GM12878 (cell line): ENCODE data around the gene TMEM235. TPM values are rescaled to one million over a fixed set of nuclear protein-coding genes. Genes with fewer than 3 reads are reported as not detected.

Experiments
- ATAC-seq: fragments of 200-7000 bp; cut with Tn5 transposase; 3 replicates; pipeline ENCODE4 v1.9.1; 2020; ENCODE audit warnings: mild to moderate bottlenecking, moderate library complexity
- BruUV-seq: library from RNA; stranded (reverse); fragments of 400-500 nt; replicated peaks from 2 replicates; lab custom pipeline; 2021; lab: Mats Ljungman, UMichigan
- CTCF ChIA-PET: fragments of 300-600 bp; sonication (Branson Sonifier 250); formaldehyde crosslinking; extraction: SDS; loops from one replicate; lab custom pipeline; 2021; ENCODE audit warnings: inconsistent platforms; lab: Yijun Ruan, JAX
- POLR2A ChIA-PET: fragments of 350-600 bp; formaldehyde crosslinking; extraction: SDS; loops from one replicate; lab custom pipeline; 2021; ENCODE audit warnings: inconsistent platforms; lab: Charles Lee
- RAD21 ChIA-PET: fragments of 300-600 bp; sonication (Branson Sonifier 250); formaldehyde crosslinking; loops from one replicate; lab custom pipeline; 2023; ENCODE audit warnings: antibody characterized with exemption; ENCODE audit not compliant: unreplicated experiment; lab: Charles Lee
- SMC1A ChIA-PET: fragments of 300-600 bp; sonication (Branson Sonifier 250); formaldehyde crosslinking; loops from one replicate; lab custom pipeline; 2023; ENCODE audit not compliant: unreplicated experiment, uncharacterized antibody; lab: Charles Lee
- DNase-seq: peaks from one replicate; pipeline ENCODE4 v3.0.0-alpha.2; 2011; ENCODE audit warnings: low read depth, low spot score
- FAIRE-seq: peaks from 3 replicates; lab custom pipeline; 2011; peaks lifted over from hg19 to GRCh38; lab: Jason Lieb, UNC
- H2AFZ ChIP-seq: 2 replicates; pipeline ENCODE4 v1.6.0; 2011; ENCODE audit warnings: low read depth, low read length, control low read depth; ENCODE audit not compliant: control insufficient read depth
- H3K27ac ChIP-seq: 2 replicates; pipeline ENCODE4 v1.5.1; 2011; ENCODE audit warnings: control low read depth; ENCODE audit not compliant: control insufficient read depth, insufficient read depth
- H3K27me3 ChIP-seq, 2 experiments: replicated peaks in 1 of 2; 2 replicates each; pipeline versions ENCODE4 v1.6.0 to v1.6.1; 2011; ENCODE audit warnings: low read length in 1 of 2; ENCODE audit not compliant: control insufficient read depth in 2 of 2, insufficient read depth in 2 of 2
- H3K36me3 ChIP-seq, 2 experiments: 2 replicates each; pipeline ENCODE4 v1.5.1; 2011; ENCODE audit warnings: low read length in 1 of 2; ENCODE audit not compliant: control insufficient read depth in 2 of 2, insufficient read depth in 2 of 2
- H3K4me1 ChIP-seq: 2 replicates; pipeline ENCODE4 v1.6.1; 2011; ENCODE audit warnings: mild to moderate bottlenecking, low read length, moderate library complexity, mixed read lengths; ENCODE audit not compliant: control insufficient read depth, insufficient read depth
- H3K4me2 ChIP-seq: 2 replicates; pipeline ENCODE4 v1.6.0; 2011; ENCODE audit warnings: control low read depth; ENCODE audit not compliant: control insufficient read depth, insufficient read depth
- H3K4me3 ChIP-seq: fragments of 200-600 bp; sonication (generic); 2 replicates; pipeline ENCODE4 v1.5.1; 2016
- H3K79me2 ChIP-seq: 2 replicates; pipeline ENCODE4 v1.6.0; 2011; ENCODE audit warnings: low read length; ENCODE audit not compliant: control insufficient read depth, insufficient read depth
- H3K9ac ChIP-seq: 2 replicates; pipeline ENCODE4 v1.8.0; 2011; ENCODE audit warnings: low read length, control low read depth, mixed read lengths; ENCODE audit not compliant: control insufficient read depth, insufficient read depth
- H3K9me3 ChIP-seq: replicated peaks from 3 replicates; pipeline ENCODE4 v1.5.1; 2011; ENCODE audit warnings: mild to moderate bottlenecking, low read length; ENCODE audit not compliant: control insufficient read depth, insufficient read depth
- H4K20me1 ChIP-seq: 2 replicates; pipeline ENCODE4 v1.6.0; 2011; ENCODE audit not compliant: control insufficient read depth, insufficient read depth
- CREB1 ChIP-seq: IDR thresholded peaks from 2 replicates; pipeline ENCODE4 v1.6.1; 2012; ENCODE audit warnings: low read depth, mild to moderate bottlenecking, inconsistent platforms
- EED ChIP-seq: sonication (generic); IDR thresholded peaks from 2 replicates; pipeline ENCODE4 v1.6.1; 2016; ENCODE audit warnings: antibody characterized with exemption, low read depth
- FOS ChIP-seq: IDR thresholded peaks from 3 replicates; pipeline ENCODE4 v1.6.1; 2011; ENCODE audit warnings: borderline replicate concordance; ENCODE audit not compliant: insufficient read length; ENCODE audit errors: extremely low read depth
- FOXM1 ChIP-seq: IDR thresholded peaks from 2 replicates; pipeline ENCODE4 v1.6.1; 2012; ENCODE audit warnings: low read depth, mild to moderate bottlenecking, inconsistent platforms, low read length, moderate library complexity
- IKZF1 ChIP-seq: fragments of 450-650 bp; conservative IDR thresholded peaks from 2 replicates; pipeline ENCODE4 v1.6.1; 2017; ENCODE audit warnings: antibody characterized with exemption, mild to moderate bottlenecking
- IRF3 ChIP-seq: fragments of 450-650 bp; IDR thresholded peaks from 2 replicates; pipeline ENCODE4 v1.6.1; 2014; ENCODE audit warnings: mild to moderate bottlenecking
- LARP7 ChIP-seq: fragments of 450-650 bp; IDR thresholded peaks from 2 replicates; pipeline ENCODE4 v1.6.1; 2017; ENCODE audit warnings: mild to moderate bottlenecking
- NBN ChIP-seq: fragments of 450-650 bp; IDR thresholded peaks from 2 replicates; pipeline ENCODE4 v1.6.1; 2016
- NFYB ChIP-seq: IDR thresholded peaks from 2 replicates; pipeline ENCODE4 v1.6.1; 2011; ENCODE audit warnings: low read depth, mild to moderate bottlenecking, low read length, improper control_type of control experiment, moderate library complexity; ENCODE audit not compliant: insufficient read depth
- PKNOX1 ChIP-seq: fragments of 450-650 bp; IDR thresholded peaks from 2 replicates; pipeline ENCODE4 v1.6.1; 2016; ENCODE audit warnings: mild to moderate bottlenecking
- POLR2A ChIP-seq: IDR thresholded peaks from 2 replicates; pipeline ENCODE4 v1.6.1; 2011; ENCODE audit warnings: low read depth, mild to moderate bottlenecking, low read length
- SIN3A ChIP-seq: IDR thresholded peaks from 2 replicates; pipeline ENCODE4 v1.6.1; 2012; ENCODE audit warnings: low read depth, low read length, improper control_type of control experiment
- WGBS: methylation state at CpG from one replicate; pipeline ENCODE4 v1.1.6; 2016; ENCODE audit warnings: low lambda C conversion rate; ENCODE audit not compliant: insufficient replicate concordance, insufficient coverage; ENCODE audit errors: missing lambda C conversion rate; 5-methylcytosine and 5-hydroxymethylcytosine counted together
- in situ Hi-C: fragments of 300-500 bp; cut with MboI; formaldehyde crosslinking; loops from 9 replicates; pipeline ENCODE4 v1.14.3; 2018; ENCODE audit warnings: mixed read lengths
- intact Hi-C: fragments of 100-400 bp; cut with micrococcal nuclease; formaldehyde crosslinking; loops from one replicate; pipeline ENCODE4 v1.14.2; 2022; ENCODE audit not compliant: unreplicated experiment
- polyA plus RNA-seq, 11 experiments: library from polyadenylated mRNA; depleted of rRNA in 4 of 11; unstranded in 6 of 11; stranded (reverse) in 5 of 11; fragments of >200 nt; fragmentation: Nextera tagmentation in 4 of 11; fragmentation: Illumina TruSeq in 1 of 11; extraction: Ambion mirVana in 4 of 11; extraction: Trizol in 1 of 11; gene quantifications; 1 replicate in 1 of 11; 2 replicates in 10 of 11; pipeline versions ENCODE4 v1.2.1 to v1.2.3, GENCODE V29; 2011 to 2016; ENCODE audit warnings: inconsistent platforms in 2 of 11, missing spikeins in 2 of 11, low read depth in 1 of 11
- total RNA-seq, 4 experiments: library from RNA; depleted of rRNA in 3 of 4; stranded (reverse); fragments of >200 nt in 3 of 4; fragmentation: Illumina TruSeq in 1 of 4; extraction: Trizol in 1 of 4; gene quantifications; 2 replicates each; pipeline versions ENCODE4 v1.2.1 to v1.2.3, GENCODE V29; 2013 to 2021
- TF ChIP-seq, protein P1 (sequence below): fragments of 450-650 bp; IDR thresholded peaks from 2 replicates; pipeline ENCODE4 v1.6.1; 2018; ENCODE audit warnings: mild to moderate bottlenecking, low read depth, moderate library complexity; ENCODE audit not compliant: partially characterized antibody
- TF ChIP-seq, protein P2 (sequence below): fragments of 150-350 bp; IDR thresholded peaks from 2 replicates; pipeline ENCODE4 v1.6.1; 2016; ENCODE audit warnings: low read depth, low read length

Gene TMEM235
- total and polyA plus RNA-seq, 10 of the 15 experiments (the other 5 are each of a cell fraction or from before 2014, with no cell fraction given), result not detected

GRCh38 chr17:78186692-78187595, 44.5 kb upstream of the TMEM235 start, which contains the start of the genes AFMID and TK1:
TSS of gene AFMID (plus strand) at chr17:78187362. CDS start at chr17:78187371, 9 bp downstream.
TSS of gene TK1 (minus strand) at chr17:78187052. CDS start at chr17:78186994, 58 bp downstream.
- RAD21 ChIA-PET, result interaction anchor here (0.7 to 2.1 kb wide), 6 partner anchors 11 to 167 kb away, joined by 3 to 10 read pairs (median 7); no protein-coding TSS in a partner anchor
- WGBS, result 1% methylated on average over 56 of the region's 57 CpGs
- BruUV-seq, result no TSS peak
- Histone ChIP-seq H2AFZ (peak within 1 kb of the TSS; percentile 75), H3K4me2 (peak within 1 kb of the TSS; percentile 93), H3K9me3 (no peaks in the 10 kb centered on the region), H3K27ac (peak within 1 kb of the TSS; percentile 71), H3K4me3 (peak within 1 kb of the TSS; percentile 96), H3K4me1 (peaks cover 5% of the 10 kb centered on the region; the same call in 1 of the 2 replicates), H3K9ac (peak within 1 kb of the TSS; percentile 72; the same call in 1 of the 2 replicates), H4K20me1 (no peaks in the 10 kb centered on the region), H3K79me2 (peaks cover 44% of the 10 kb centered on the region), H3K36me3 (peaks cover 3 to 9% of the 10 kb centered on the region in 2 experiments; a peak in 3 of 4 replicates), H3K27me3 (no peaks in the 10 kb centered on the region)
- in situ Hi-C loops, result no loop called here
- peak; percentile 80 for FAIRE-seq
- POLR2A ChIA-PET, result interaction anchor here (0.5 to 3.5 kb wide), 13 partner anchors 10 to 577 kb away, joined by 3 to 19 read pairs (median 5); partner anchors contain the start of gene TMC8
- CTCF ChIA-PET, result interaction anchor here (0.8 to 3.7 kb wide), 11 partner anchors 11 to 167 kb away, joined by 3 to 54 read pairs (median 4); partner anchors contain the start of gene TMC6
- SMC1A ChIA-PET, result interaction anchor here (1.0 to 2.0 kb wide), 7 partner anchors 10 to 168 kb away, joined by 3 to 8 read pairs (median 4); no protein-coding TSS in a partner anchor
- peak; percentile 87 for DNase-seq
- intact Hi-C loops, result loop anchor here (2.0 to 5.0 kb wide), 2 partner anchors 28 to 65 kb away; partner anchors contain the start of gene BIRC5
- ATAC-seq, result peak; percentile 95
- peak; percentile 70 for TF ChIP-seq FOS
- peak; percentile 38; the same call in 1 of the 2 replicates for TF ChIP-seq IRF3
- peak; percentile 94 for TF ChIP-seq POLR2A
- TF ChIP-seq IKZF1, result peak; percentile 98
- TF ChIP-seq LARP7, result peak; percentile 29
- TF ChIP-seq, protein P1, sequence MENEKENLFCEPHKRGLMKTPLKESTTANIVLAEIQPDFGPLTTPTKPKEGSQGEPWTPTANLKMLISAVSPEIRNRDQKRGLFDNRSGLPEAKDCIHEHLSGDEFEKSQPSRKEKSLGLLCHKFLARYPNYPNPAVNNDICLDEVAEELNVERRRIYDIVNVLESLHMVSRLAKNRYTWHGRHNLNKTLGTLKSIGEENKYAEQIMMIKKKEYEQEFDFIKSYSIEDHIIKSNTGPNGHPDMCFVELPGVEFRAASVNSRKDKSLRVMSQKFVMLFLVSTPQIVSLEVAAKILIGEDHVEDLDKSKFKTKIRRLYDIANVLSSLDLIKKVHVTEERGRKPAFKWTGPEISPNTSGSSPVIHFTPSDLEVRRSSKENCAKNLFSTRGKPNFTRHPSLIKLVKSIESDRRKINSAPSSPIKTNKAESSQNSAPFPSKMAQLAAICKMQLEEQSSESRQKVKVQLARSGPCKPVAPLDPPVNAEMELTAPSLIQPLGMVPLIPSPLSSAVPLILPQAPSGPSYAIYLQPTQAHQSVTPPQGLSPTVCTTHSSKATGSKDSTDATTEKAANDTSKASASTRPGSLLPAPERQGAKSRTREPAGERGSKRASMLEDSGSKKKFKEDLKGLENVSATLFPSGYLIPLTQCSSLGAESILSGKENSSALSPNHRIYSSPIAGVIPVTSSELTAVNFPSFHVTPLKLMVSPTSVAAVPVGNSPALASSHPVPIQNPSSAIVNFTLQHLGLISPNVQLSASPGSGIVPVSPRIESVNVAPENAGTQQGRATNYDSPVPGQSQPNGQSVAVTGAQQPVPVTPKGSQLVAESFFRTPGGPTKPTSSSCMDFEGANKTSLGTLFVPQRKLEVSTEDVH, result peak; percentile 99
- peak; percentile 97 for TF ChIP-seq EED
- peak; percentile 85 for TF ChIP-seq PKNOX1
- TF ChIP-seq, protein P2, sequence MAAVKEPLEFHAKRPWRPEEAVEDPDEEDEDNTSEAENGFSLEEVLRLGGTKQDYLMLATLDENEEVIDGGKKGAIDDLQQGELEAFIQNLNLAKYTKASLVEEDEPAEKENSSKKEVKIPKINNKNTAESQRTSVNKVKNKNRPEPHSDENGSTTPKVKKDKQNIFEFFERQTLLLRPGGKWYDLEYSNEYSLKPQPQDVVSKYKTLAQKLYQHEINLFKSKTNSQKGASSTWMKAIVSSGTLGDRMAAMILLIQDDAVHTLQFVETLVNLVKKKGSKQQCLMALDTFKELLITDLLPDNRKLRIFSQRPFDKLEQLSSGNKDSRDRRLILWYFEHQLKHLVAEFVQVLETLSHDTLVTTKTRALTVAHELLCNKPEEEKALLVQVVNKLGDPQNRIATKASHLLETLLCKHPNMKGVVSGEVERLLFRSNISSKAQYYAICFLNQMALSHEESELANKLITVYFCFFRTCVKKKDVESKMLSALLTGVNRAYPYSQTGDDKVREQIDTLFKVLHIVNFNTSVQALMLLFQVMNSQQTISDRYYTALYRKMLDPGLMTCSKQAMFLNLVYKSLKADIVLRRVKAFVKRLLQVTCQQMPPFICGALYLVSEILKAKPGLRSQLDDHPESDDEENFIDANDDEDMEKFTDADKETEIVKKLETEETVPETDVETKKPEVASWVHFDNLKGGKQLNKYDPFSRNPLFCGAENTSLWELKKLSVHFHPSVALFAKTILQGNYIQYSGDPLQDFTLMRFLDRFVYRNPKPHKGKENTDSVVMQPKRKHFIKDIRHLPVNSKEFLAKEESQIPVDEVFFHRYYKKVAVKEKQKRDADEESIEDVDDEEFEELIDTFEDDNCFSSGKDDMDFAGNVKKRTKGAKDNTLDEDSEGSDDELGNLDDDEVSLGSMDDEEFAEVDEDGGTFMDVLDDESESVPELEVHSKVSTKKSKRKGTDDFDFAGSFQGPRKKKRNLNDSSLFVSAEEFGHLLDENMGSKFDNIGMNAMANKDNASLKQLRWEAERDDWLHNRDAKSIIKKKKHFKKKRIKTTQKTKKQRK, result no peak
- TF ChIP-seq FOXM1, result peak; percentile 83
- TF ChIP-seq CREB1, result peak; percentile 49; the same call in 1 of the 2 replicates
- TF ChIP-seq NFYB, result peak; percentile 92
- TF ChIP-seq NBN, result peak; percentile 52; the same call in 1 of the 2 replicates
- TF ChIP-seq SIN3A, result peak; percentile 97
